GM12891 (cell line): ENCODE measurements around the gene MZF1.

ENCODE experiments used
- POLR2A ChIP-seq: IDR thresholded peaks from 2 replicates; pipeline ENCODE4 v1.6.1; 2011; ENCODE audit warnings: low read depth, low read length, control low read depth
- POLR2AphosphoS5 ChIP-seq: IDR thresholded peaks from 2 replicates; pipeline ENCODE4 v1.6.1; 2011; ENCODE audit warnings: low read depth, low read length, control low read depth
- POU2F2 ChIP-seq: IDR thresholded peaks from 2 replicates; pipeline ENCODE4 v1.6.1; 2011; ENCODE audit warnings: low read depth, mild to moderate bottlenecking, control low read depth, low read length, moderate library complexity
- SPI1 ChIP-seq: IDR thresholded peaks from 2 replicates; pipeline ENCODE4 v1.6.1; 2011; ENCODE audit warnings: low read depth, low read length, control low read depth
- TAF1 ChIP-seq: IDR thresholded peaks from 2 replicates; pipeline ENCODE4 v1.6.1; 2011; ENCODE audit warnings: low read depth, low read length, control low read depth

GRCh38 chr19:58568453-58569130 lies 4.5 kb downstream of the MZF1 start:
- TF ChIP-seq POLR2A (no peak), POLR2AphosphoS5 (no peak), TAF1 (no peak), SPI1 (no peak), POU2F2 (no peak)
